HG03175 (cell line): ENCODE results near the gene NFKBIE.
A peak's percentile ranks its signal among the peaks of the same experiment; 100 is the strongest.
"Not testable (repeated sequence)": the region's sequence is repeated elsewhere in the genome, so short reads cannot be mapped to it uniquely, and the experiment has no call there.

Experiments
- ATAC-seq: cut with Tn5 transposase; IDR thresholded peaks from one replicate; pipeline ENCODE4 v1.9.1; 2021; ENCODE audit warnings: mild to moderate bottlenecking, moderate library complexity; ENCODE audit not compliant: unreplicated experiment

The NFKBIE gene

GRCh38 chr6:44265007-44265721 is at the start of gene NFKBIE:
TSS of gene NFKBIE (minus strand) at chr6:44265551. CDS start at chr6:44265346, 205 bp downstream.
- ATAC-seq: peak; percentile 51

GRCh38 chr6:44314657-44315056 is 49.3 kb upstream of the NFKBIE start:
- not testable (repeated sequence) for ATAC-seq

- peak; percentile 90 for ATAC-seq
These were observed 47.8 kb upstream of the NFKBIE start, which contains the start of gene AARS2 for GRCh38 chr6:44312901-44313788. TSS of gene AARS2 (minus strand) at chr6:44313347. CDS start at chr6:44313323, 24 bp downstream.

- ATAC-seq: no peak
These were observed 46.4 kb upstream of the NFKBIE start for GRCh38 chr6:44311767-44312166.

- ATAC-seq: no peak
These were observed 46.0 kb upstream of the NFKBIE start for GRCh38 chr6:44311304-44311703.

GRCh38 chr6:44310241-44310640 is 44.9 kb upstream of the NFKBIE start:
- ATAC-seq: no peak

- ATAC-seq: no peak
These were observed 44.3 kb upstream of the NFKBIE start for GRCh38 chr6:44309631-44310030.

- ATAC-seq: no peak
These were observed 43.7 kb upstream of the NFKBIE start for GRCh38 chr6:44309092-44309491.

- ATAC-seq: no peak
These were observed 41.9 kb upstream of the NFKBIE start for GRCh38 chr6:44307217-44307616.

GRCh38 chr6:44306710-44307109 is 41.4 kb upstream of the NFKBIE start:
- ATAC-seq: no peak

GRCh38 chr6:44305200-44305725 is 39.9 kb upstream of the NFKBIE start:
- no peak for ATAC-seq

- ATAC-seq: peak; percentile 41
These were observed 39.2 kb upstream of the NFKBIE start for GRCh38 chr6:44304282-44305199.

GRCh38 chr6:44303842-44304241 is 38.5 kb upstream of the NFKBIE start:
- ATAC-seq: no peak

GRCh38 chr6:44302856-44303255 is 37.5 kb upstream of the NFKBIE start:
- ATAC-seq: no peak

- ATAC-seq: no peak
These were observed 36.6 kb upstream of the NFKBIE start for GRCh38 chr6:44301782-44302564.

GRCh38 chr6:44301106-44301505 is 35.8 kb upstream of the NFKBIE start:
- no peak for ATAC-seq

GRCh38 chr6:44300292-44300823 is 35.0 kb upstream of the NFKBIE start:
- ATAC-seq: no peak

- no peak for ATAC-seq
These were observed 33.5 kb upstream of the NFKBIE start for GRCh38 chr6:44298864-44299263.

GRCh38 chr6:44298055-44298803 is 32.9 kb upstream of the NFKBIE start:
- no peak for ATAC-seq
